SK-N-MC (cell line): ENCODE data around the gene STAG1.

ENCODE experiments used
- EZH2 ChIP-seq: fragments of 200-600 bp; sonication (generic); IDR thresholded peaks from one replicate; pipeline ENCODE4 v1.6.1; 2017; ENCODE audit warnings: antibody characterized with exemption
- POLR2AphosphoS5 ChIP-seq: IDR thresholded peaks from 2 replicates; pipeline ENCODE4 v1.6.1; 2012; ENCODE audit warnings: mild to moderate bottlenecking, low read depth, low read length, borderline replicate concordance

DNA sequence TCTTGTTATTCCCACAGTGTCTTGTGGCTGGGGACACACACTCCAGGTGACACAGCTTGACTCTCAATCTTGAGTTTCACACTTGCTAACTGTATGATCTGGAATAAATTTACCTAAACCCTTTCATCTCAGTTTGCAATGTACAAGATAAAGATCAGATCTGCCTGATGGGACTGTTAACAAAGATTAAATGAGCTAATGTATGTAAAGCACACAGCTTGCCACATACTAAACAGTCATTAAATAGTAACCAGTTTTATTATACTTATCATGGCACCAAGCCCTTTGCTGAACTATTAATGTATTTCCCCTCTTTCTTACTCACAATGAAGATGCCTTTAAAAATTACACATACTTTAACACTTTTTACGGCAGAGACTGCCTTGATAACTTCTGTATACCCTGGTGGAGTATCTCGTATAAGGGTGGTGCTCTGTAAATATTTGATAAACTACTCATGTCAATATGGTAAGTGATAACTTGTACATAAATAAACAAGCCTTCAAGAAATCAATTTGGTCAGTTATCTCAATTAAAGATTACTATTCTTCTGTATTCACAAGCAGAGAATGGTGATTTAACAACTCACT, 184.5 kb downstream of the STAG1 start:
- no peak for TF ChIP-seq POLR2AphosphoS5
- TF ChIP-seq EZH2 = no peak
